GM19455 (cell line): ENCODE data around the gene HSPA1A.
"Not testable (repeated sequence)": the region's sequence is repeated elsewhere in the genome, so short reads cannot be mapped to it uniquely, and the experiment has no call there.

Experiments used
- ATAC-seq: cut with Tn5 transposase; IDR thresholded peaks from one replicate; pipeline ENCODE4 v1.9.1; 2021; ENCODE audit not compliant: unreplicated experiment

The HSPA1A gene

GRCh38 chr6:31834367-31835250 lies 19.3 kb downstream of the HSPA1A start:
- no peak for ATAC-seq

- no peak for ATAC-seq
These were observed 20.7 kb downstream of the HSPA1A start for GRCh38 chr6:31836047-31836473.

- no peak for ATAC-seq
These were observed 21.4 kb downstream of the HSPA1A start for GRCh38 chr6:31836474-31837368.

- no peak for ATAC-seq
These were observed 22.2 kb downstream of the HSPA1A start for GRCh38 chr6:31837369-31838113.

- ATAC-seq: not testable (repeated sequence)
These were observed 22.8 kb downstream of the HSPA1A start for GRCh38 chr6:31838114-31838553.

GRCh38 chr6:31838968-31839367 lies 23.6 kb downstream of the HSPA1A start:
- ATAC-seq: no peak

DNA sequence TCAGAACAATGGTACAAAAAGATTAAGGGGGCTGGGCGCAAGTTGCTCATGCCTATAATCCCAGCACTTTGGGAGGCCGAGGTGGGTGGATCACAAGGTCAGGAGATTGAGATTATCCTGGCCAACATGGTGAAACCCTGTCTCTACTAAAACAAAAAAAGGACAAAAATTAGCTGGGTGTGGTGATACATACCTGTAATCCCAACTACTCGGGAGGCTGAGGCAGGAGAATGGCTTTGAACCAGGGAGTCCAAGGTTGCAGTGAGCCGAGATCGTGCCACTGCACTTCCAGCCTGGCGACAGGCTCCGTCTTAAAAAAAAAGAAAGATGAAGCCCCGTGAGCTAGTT lies 24.4 kb downstream of the HSPA1A start:
- ATAC-seq: not testable (repeated sequence)

GRCh38 chr6:31842053-31842452 lies 26.7 kb downstream of the HSPA1A start:
- ATAC-seq: no peak

DNA sequence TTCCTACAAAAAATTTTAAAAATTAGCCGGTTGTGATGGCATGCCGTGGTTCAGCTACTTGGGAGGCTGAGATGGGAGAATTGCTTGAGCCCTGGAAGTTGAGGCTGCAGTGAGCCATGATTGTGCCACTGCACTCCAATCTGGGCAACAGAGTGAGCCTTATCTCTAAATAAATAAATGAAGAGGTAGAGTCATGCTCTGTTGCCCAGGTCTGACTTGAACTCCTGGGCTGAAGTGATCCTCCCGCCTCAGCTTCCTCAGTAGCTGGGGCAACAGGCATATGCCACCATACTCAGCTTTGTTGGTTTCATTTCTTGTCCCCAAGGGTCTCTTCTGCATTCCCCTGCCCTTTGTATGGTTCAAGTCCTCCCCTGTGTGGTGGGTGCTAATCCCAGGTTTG lies 29.2 kb downstream of the HSPA1A start:
- ATAC-seq: no peak

- no peak for ATAC-seq
These were observed 32.1 kb downstream of the HSPA1A start for GRCh38 chr6:31847276-31847978.

DNA sequence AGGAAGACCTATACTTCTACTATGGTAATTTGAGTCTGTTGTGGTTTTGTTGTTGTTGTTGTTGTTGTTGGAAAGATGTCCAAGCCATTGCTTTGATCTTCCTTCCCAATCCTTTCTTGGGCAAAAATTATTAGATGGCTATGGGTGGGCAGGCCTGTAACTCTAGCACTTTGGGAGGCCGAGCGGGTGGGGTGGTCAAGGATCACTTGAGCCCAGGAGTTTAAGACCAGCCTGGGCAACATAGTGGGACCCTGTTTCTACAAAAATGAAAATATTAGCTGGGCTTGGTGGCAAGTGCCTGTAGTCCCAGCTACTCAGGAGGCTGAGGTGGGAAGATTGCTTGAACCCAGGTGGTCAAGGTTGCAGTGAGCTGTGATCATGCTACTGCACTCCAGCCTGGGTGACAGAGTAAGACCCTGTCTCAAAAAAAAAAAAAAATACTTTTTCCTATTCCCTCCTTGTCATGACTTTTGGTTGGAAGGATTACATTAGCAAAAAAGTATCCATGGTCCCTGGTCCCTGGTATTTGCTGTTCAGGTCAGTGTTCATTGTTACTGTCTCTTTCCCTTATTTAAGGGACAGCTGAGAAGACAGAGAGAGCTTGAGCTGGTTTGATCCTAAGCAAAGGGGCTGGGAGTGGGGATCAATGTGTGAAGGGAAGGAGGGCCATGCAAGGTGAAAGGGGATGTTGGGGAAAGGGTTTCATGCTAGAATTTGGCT lies 35.6 kb downstream of the HSPA1A start:
- ATAC-seq: no peak

GRCh38 chr6:31851485-31851832 lies 36.1 kb downstream of the HSPA1A start:
- ATAC-seq: no peak

- ATAC-seq: not testable (repeated sequence)
These were observed 36.8 kb downstream of the HSPA1A start for GRCh38 chr6:31851980-31852718.

DNA sequence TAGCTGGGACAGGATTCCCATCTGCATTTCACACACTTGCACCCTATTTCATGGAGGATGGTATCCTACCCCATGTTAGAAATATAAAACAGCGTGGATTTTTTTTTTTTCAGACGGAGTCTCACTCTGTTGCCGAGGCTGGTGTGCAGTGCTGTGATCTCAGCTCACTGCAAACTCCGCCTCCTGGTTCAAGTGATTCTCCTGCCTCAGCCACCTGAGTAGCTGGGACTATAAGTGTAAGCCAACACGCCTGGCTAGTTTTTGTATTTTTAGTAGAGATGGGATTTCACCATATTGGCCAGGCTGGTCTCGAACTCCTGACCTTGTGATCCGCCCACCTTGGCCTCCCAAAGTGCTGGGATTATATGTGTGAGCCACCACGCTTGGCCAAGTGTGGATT lies 42.4 kb downstream of the HSPA1A start:
- not testable (repeated sequence) for ATAC-seq

- ATAC-seq: no peak
These were observed 43.4 kb downstream of the HSPA1A start for GRCh38 chr6:31858707-31859106.

DNA sequence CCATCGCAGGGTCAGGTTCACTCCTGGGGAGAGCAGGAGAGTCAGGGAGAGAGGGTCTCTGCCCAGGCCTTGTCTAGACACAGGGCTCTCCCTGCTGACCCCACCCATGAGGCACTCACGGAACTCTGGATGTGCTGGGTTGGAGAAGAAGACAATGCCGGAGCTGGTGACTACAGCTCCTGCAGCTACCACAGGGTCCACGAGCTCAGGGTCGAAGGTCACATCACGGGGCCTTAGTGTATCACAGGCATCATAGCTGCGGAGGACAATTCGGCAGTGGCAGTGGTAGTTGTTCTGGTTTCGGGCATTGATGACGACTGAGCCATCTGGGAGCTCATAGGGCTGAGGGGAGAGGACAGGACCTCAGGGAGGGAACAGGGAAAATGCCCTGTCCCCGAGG lies 44.6 kb downstream of the HSPA1A start:
- no peak for ATAC-seq

- ATAC-seq: no peak
These were observed 45.0 kb downstream of the HSPA1A start for GRCh38 chr6:31860349-31860748.

- no peak for ATAC-seq
These were observed 45.8 kb downstream of the HSPA1A start for GRCh38 chr6:31861150-31861549.

DNA sequence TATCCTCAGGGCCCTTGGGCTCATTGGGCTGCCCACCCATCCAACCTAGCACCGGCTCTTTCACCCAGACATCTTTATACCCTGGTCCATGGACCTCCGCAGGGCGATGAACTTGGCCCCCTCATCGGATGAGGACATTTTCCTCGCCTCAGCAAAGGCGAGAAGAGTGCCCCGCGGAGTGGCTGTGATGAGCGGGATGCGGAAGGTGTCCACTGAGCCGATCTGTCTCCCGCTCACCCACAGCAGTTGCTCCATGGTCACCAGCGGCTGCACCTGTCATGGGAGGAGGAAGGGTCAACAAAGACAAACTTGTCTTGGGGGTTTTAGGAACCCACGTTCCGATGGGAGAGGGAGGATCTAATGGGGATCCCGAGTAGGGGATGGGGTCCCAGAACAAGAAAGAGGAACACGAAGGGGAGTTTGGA lies 46.6 kb downstream of the HSPA1A start:
- no peak for ATAC-seq
